Gastrocnemius medialis (tissue), 4 donors: ENCODE measurements around the gene TTC28.

ENCODE experiments used
- CTCF ChIP-seq, 5 experiments: fragments of 450-650 bp in 3 of 5; fragments of 200-600 bp in 2 of 5; sonication (generic) in 2 of 5; IDR thresholded peaks in 4 of 5; conservative IDR thresholded peaks in 1 of 5; 1 replicate in 4 of 5; 2 replicates in 1 of 5; pipeline ENCODE4 v1.5.1; 2016 to 2019; ENCODE audit warnings: antibody characterized with exemption in 5 of 5, mild to moderate bottlenecking in 3 of 5, moderate library complexity in 3 of 5
- POLR2A ChIP-seq, 2 donors: fragments of 450-650 bp; IDR thresholded peaks; one replicate each; pipeline ENCODE4 v1.6.1; 2017; ENCODE audit warnings: antibody characterized with exemption in 2 of 2, mild to moderate bottlenecking in 2 of 2, moderate library complexity in 2 of 2

GRCh38 chr22:28175730-28176492 is 503.7 kb downstream of the TTC28 start:
- TF ChIP-seq CTCF (IDR thresholded peaks at IDR 0.05 in 4 of 5, conservative IDR thresholded peaks at IDR 0.05 in 1 of 5) = no peak
- TF ChIP-seq POLR2A (IDR thresholded peaks at IDR 0.05) = no peak
